Ovary (tissue), 3 donors: ENCODE data around the gene B4GAT1.

Experiments used
- CTCF ChIP-seq, 3 donors: fragments of 450-650 bp in 2 of 3; fragments of 200-600 bp in 1 of 3; IDR thresholded peaks; one replicate each; pipeline versions ENCODE4 v1.5.1 to v1.8.0; 2016 to 2022; ENCODE audit warnings: antibody characterized with exemption in 3 of 3, mild to moderate bottlenecking in 1 of 3
- EP300 ChIP-seq: sonication (generic); formaldehyde crosslinking; IDR thresholded peaks from one replicate; pipeline ENCODE4 v1.6.1; 2017; ENCODE audit warnings: antibody characterized with exemption
- POLR2A ChIP-seq: fragments of 450-650 bp; IDR thresholded peaks from one replicate; pipeline ENCODE4 v1.6.1; 2017; ENCODE audit warnings: antibody characterized with exemption, mild to moderate bottlenecking, moderate library complexity
- donor health status: DM: no; HTN: no; CAD: no.

- TF ChIP-seq CTCF (IDR thresholded peaks at IDR 0.05) (no peak), EP300 (no peak), POLR2A (no peak)
These were observed 10.1 kb downstream of the B4GAT1 start for GRCh38 chr11:66337103-66337899.
